WTC11 (cell line): ENCODE results near the gene FBXO45. TPM values are rescaled to one million over a fixed set of nuclear protein-coding genes. Genes with fewer than 3 reads are reported as not detected.
A peak's percentile ranks its signal among the peaks of the same experiment; 100 is the strongest.
"Not testable (repeated sequence)": the region's sequence is repeated elsewhere in the genome, so short reads cannot be mapped to it uniquely, and the experiment has no call there.

ENCODE experiments used
- ATAC-seq: fragments of 200-7000 bp; cut with Tn5 transposase; 2 replicates; pipeline ENCODE4 v1.10.0; 2021; ENCODE audit warnings: mild to moderate bottlenecking, moderate library complexity
- CTCF ChIA-PET: fragments of 300-600 bp; sonication (Branson Sonifier 250); formaldehyde crosslinking; loops from one replicate; lab custom pipeline; 2021; ENCODE audit warnings: antibody characterized with exemption; lab: Charles Lee
- POLR2A ChIA-PET: fragments of 350-600 bp; sonication (Branson Sonifier 250); formaldehyde crosslinking; loops from one replicate; lab custom pipeline; 2021; ENCODE audit warnings: antibody characterized with exemption; lab: Charles Lee
- DNase-seq: peaks from one replicate; pipeline ENCODE4 v3.0.0; 2021; ENCODE audit warnings: low spot score
- H3K27ac Mint-ChIP-seq: 2 replicates; pipeline ENCODE4 v1.8.0; 2021; ENCODE audit warnings: mixed read lengths
- H3K27me3 Mint-ChIP-seq: 2 replicates; pipeline ENCODE4 v1.8.0; 2021; ENCODE audit warnings: low read depth, mild to moderate bottlenecking, moderate library complexity, mixed read lengths
- H3K36me3 Mint-ChIP-seq: 2 replicates; pipeline ENCODE4 v1.8.0; 2021; ENCODE audit warnings: mixed read lengths
- H3K4me1 Mint-ChIP-seq: 2 replicates; pipeline ENCODE4 v1.8.0; 2022; ENCODE audit warnings: mixed read lengths
- H3K4me3 Mint-ChIP-seq: 2 replicates; pipeline ENCODE4 v1.8.0; 2021; ENCODE audit warnings: mild to moderate bottlenecking, moderate library complexity, mixed read lengths
- H3K9me3 Mint-ChIP-seq: 2 replicates; pipeline ENCODE4 v1.8.0; 2021; ENCODE audit warnings: mixed read lengths
- CREM ChIP-seq: sonication (generic); formaldehyde crosslinking; IDR thresholded peaks from 2 replicates; pipeline ENCODE4 v1.8.1; 2022; ENCODE audit warnings: mild to moderate bottlenecking, missing genetic modification reagents, moderate library complexity
- FOXP1 ChIP-seq: sonication (generic); formaldehyde crosslinking; IDR thresholded peaks from 2 replicates; pipeline ENCODE4 v1.8.0; 2022; ENCODE audit warnings: missing genetic modification reagents, mild to moderate bottlenecking, moderate library complexity, borderline replicate concordance
- GABPB1 ChIP-seq: sonication (generic); formaldehyde crosslinking; IDR thresholded peaks from 2 replicates; pipeline ENCODE4 v1.8.1; 2023; ENCODE audit warnings: mild to moderate bottlenecking, missing genetic modification reagents
- GTF2I ChIP-seq: fragments of 250-450 bp; sonication (Bioruptor Pico); conservative IDR thresholded peaks from 2 replicates; pipeline ENCODE4 v1.4.0; 2021; ENCODE audit warnings: mild to moderate bottlenecking
- JUN ChIP-seq: sonication (generic); formaldehyde crosslinking; IDR thresholded peaks from 2 replicates; pipeline ENCODE4 v1.8.0; 2023; ENCODE audit warnings: mild to moderate bottlenecking, missing genetic modification reagents
- NFYB ChIP-seq: sonication (generic); formaldehyde crosslinking; conservative IDR thresholded peaks from 2 replicates; pipeline ENCODE4 v1.8.0; 2022; ENCODE audit warnings: low read depth, missing genetic modification reagents
- NR1H2 ChIP-seq: sonication (generic); formaldehyde crosslinking; IDR thresholded peaks from 2 replicates; pipeline ENCODE4 v1.9.0; 2021; ENCODE audit warnings: mild to moderate bottlenecking, moderate library complexity, missing genetic modification reagents
- RORB ChIP-seq: fragments of 250-450 bp; sonication (Bioruptor Pico); IDR thresholded peaks from 2 replicates; pipeline ENCODE4 v1.9.0; 2021; ENCODE audit warnings: mild to moderate bottlenecking
- TCF7 ChIP-seq: sonication (generic); formaldehyde crosslinking; IDR thresholded peaks from 2 replicates; pipeline ENCODE4 v1.8.0; 2022; ENCODE audit warnings: mild to moderate bottlenecking, low read depth, missing genetic modification reagents, moderate library complexity
- TP53 ChIP-seq: sonication (generic); formaldehyde crosslinking; IDR thresholded peaks from 2 replicates; pipeline ENCODE4 v1.8.1; 2023; ENCODE audit warnings: mild to moderate bottlenecking, missing genetic modification reagents
- ZBTB21 ChIP-seq: sonication (generic); formaldehyde crosslinking; IDR thresholded peaks from 2 replicates; pipeline ENCODE4 v1.8.1; 2023; ENCODE audit warnings: mild to moderate bottlenecking, missing genetic modification reagents, borderline replicate concordance
- ZNF263 ChIP-seq: sonication (generic); formaldehyde crosslinking; IDR thresholded peaks from 2 replicates; pipeline ENCODE4 v1.8.1; 2022; ENCODE audit warnings: low read depth, mild to moderate bottlenecking, moderate library complexity, missing genetic modification reagents
- ZNF416 ChIP-seq: fragments of 250-450 bp; sonication (Bioruptor Pico); IDR thresholded peaks from 2 replicates; pipeline ENCODE4 v1.9.0; 2021; ENCODE audit warnings: mild to moderate bottlenecking, inconsistent platforms
- total RNA-seq: library from RNA; stranded (reverse); gene quantifications from 3 replicates; pipeline ENCODE4 v1.2.3, GENCODE V29; 2021
- TF ChIP-seq, protein P1 (sequence below): sonication (generic); formaldehyde crosslinking; IDR thresholded peaks from 2 replicates; pipeline ENCODE4 v1.8.0; 2023; ENCODE audit warnings: missing genetic modification reagents
- TF ChIP-seq, protein P2 (sequence below): fragments of 250-450 bp; sonication (Bioruptor Pico); IDR thresholded peaks from 2 replicates; pipeline ENCODE4 v1.9.0; 2021; ENCODE audit warnings: moderate library complexity, mild to moderate bottlenecking, inconsistent platforms, borderline replicate concordance
- TF ChIP-seq, protein P3 (sequence below): sonication (generic); formaldehyde crosslinking; IDR thresholded peaks from 2 replicates; pipeline ENCODE4 v1.8.1; 2022; ENCODE audit warnings: missing genetic modification reagents, borderline replicate concordance
- TF ChIP-seq, protein P4 (sequence below): fragments of 250-450 bp; sonication (Bioruptor Pico); conservative IDR thresholded peaks from 2 replicates; pipeline ENCODE4 v1.9.0; 2021; ENCODE audit warnings: mild to moderate bottlenecking

FBXO45 gene
- total RNA-seq, 1 experiment from 2014 or later = 15.4 TPM

DNA sequence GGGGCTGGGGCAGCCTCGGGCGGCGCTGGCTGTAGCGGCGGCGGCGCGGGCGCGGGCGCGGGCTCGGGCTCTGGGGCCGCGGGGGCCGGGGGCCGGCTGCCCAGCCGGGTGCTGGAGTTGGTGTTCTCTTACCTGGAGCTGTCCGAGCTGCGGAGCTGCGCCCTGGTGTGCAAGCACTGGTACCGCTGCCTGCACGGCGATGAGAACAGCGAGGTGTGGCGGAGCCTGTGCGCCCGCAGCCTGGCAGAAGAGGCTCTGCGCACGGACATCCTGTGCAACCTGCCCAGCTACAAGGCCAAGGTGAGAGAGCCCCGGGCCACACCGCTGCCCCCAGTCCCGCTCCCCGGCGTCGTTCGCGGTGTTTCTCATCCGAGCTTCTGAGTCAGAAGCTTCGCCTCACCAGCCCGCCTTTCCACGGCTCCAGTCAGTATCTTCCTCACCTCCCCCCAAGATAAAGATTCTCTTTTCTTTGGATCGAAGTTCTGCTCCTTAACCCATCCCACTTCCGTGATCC is 600 bp downstream of the FBXO45 start:
- ChIA-PET CTCF (interaction anchor here (0.6 to 2.4 kb wide), 6 partner anchors 40 to 373 kb away, joined by 3 to 15 read pairs (median 4); partner anchors contain the start of genes NCBP2 and SENP5), POLR2A (interaction anchor here (0.6 to 1.9 kb wide), 5 partner anchors 40 to 299 kb away, joined by 3 to 8 read pairs (median 6); partner anchors contain the start of genes CEP19, PAK2, PIGX and SENP5)
- Mint-ChIP-seq H3K27ac (peak overlapping the region; percentile 97), H3K27me3 (no peaks in the 10 kb centered on the region), H3K4me1 (peaks cover 15% of the 10 kb centered on the region), H3K9me3 (no peaks in the 10 kb centered on the region), H3K4me3 (peak overlapping the region; percentile 97), H3K36me3 (no peaks in the 10 kb centered on the region)
- ATAC-seq (peak; percentile 53), DNase-seq (peak; percentile 62)
- TF ChIP-seq, protein P1, sequence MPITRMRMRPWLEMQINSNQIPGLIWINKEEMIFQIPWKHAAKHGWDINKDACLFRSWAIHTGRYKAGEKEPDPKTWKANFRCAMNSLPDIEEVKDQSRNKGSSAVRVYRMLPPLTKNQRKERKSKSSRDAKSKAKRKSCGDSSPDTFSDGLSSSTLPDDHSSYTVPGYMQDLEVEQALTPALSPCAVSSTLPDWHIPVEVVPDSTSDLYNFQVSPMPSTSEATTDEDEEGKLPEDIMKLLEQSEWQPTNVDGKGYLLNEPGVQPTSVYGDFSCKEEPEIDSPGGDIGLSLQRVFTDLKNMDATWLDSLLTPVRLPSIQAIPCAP (CRISPR knock-in tag) = no peak
- TF ChIP-seq FOXP1 (CRISPR knock-in tag) (peak; percentile 1; the same call in 1 of the 2 replicates), ZNF416 (CRISPR knock-in tag) (no peak), JUN (0 out of 2 replicates have a peak, but pooled peaks have one; percentile 3)

DNA sequence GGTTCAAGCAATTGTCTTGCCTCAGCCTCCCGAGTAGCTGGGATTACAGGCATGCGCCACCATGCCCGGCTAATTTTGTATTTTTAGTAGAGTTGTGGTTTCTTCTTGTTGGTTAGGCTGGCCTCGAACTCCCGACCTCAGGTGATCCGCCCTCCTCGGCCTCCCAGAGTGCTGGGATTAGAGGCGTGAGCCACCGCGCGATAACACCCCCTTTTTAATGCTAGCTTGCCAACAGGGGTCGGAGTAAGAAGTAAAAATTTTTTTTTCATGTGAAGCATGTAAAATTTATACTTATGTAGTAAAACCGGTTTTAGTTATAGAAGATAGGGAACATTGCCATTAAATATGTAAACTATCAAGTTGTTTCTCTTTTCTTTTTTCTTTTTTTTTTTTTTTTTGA is 1.9 kb downstream of the FBXO45 start:
- CTCF ChIA-PET = interaction anchor here (2.1 kb wide), 1 partner anchor 42 kb away, joined by 6 read pairs; no protein-coding TSS in a partner anchor
- not testable (repeated sequence) for H3K9me3 Mint-ChIP-seq, H3K27me3 Mint-ChIP-seq, H3K27ac Mint-ChIP-seq, ATAC-seq, H3K36me3 Mint-ChIP-seq, DNase-seq
- POLR2A ChIA-PET = interaction anchor here (0.6 kb wide), 1 partner anchor 706 kb away, joined by 5 read pairs; no protein-coding TSS in a partner anchor
- H3K4me3 Mint-ChIP-seq = peak overlapping the region; percentile 97
- peaks cover 15% of the 10 kb centered on the region for H3K4me1 Mint-ChIP-seq

DNA sequence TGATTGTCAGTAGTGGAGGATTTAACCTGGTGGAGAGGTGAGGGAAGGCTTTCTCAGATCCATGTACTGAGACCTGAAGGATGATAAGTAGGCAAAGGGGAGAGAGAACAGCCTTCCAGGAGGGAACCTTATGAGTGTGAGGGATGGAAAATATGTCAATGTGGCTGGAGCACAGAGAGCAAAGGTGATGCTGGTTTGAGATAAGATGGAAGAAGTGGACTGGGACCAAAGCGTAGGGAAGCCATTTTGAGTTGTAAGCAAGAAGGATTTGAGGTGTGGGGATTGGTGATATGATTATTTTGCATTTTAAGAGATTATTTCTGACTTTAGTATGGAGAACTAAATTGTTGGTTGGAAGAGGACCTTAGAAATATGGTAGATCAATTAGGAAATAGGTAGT is 3.9 kb downstream of the FBXO45 start:
- Mint-ChIP-seq H3K4me3 (no peak overlapping the region), H3K27ac (no peak overlapping the region), H3K9me3 (no peaks in the 10 kb centered on the region), H3K27me3 (no peaks in the 10 kb centered on the region), H3K4me1 (peaks cover 13% of the 10 kb centered on the region), H3K36me3 (no peaks in the 10 kb centered on the region)
- TF ChIP-seq NR1H2 (CRISPR knock-in tag) (no peak), NFYB (no peak), TP53 (CRISPR knock-in tag) (no peak), TCF7 (CRISPR knock-in tag) (no peak), ZNF263 (CRISPR knock-in tag) (no peak), GABPB1 (CRISPR knock-in tag) (no peak), RORB (CRISPR knock-in tag) (no peak), ZNF416 (CRISPR knock-in tag) (no peak), ZBTB21 (CRISPR knock-in tag) (no peak), CREM (CRISPR knock-in tag) (no peak), JUN (no peak), GTF2I (no peak)
- TF ChIP-seq, protein P2, sequence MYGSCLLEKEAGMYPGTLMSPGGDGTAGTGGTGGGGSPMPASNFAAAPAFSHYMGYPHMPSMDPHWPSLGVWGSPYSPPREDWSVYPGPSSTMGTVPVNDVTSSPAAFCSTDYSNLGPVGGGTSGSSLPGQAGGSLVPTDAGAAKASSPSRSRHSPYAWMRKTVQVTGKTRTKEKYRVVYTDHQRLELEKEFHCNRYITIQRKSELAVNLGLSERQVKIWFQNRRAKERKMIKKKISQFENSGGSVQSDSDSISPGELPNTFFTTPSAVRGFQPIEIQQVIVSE = no peak
- TF ChIP-seq, protein P3, sequence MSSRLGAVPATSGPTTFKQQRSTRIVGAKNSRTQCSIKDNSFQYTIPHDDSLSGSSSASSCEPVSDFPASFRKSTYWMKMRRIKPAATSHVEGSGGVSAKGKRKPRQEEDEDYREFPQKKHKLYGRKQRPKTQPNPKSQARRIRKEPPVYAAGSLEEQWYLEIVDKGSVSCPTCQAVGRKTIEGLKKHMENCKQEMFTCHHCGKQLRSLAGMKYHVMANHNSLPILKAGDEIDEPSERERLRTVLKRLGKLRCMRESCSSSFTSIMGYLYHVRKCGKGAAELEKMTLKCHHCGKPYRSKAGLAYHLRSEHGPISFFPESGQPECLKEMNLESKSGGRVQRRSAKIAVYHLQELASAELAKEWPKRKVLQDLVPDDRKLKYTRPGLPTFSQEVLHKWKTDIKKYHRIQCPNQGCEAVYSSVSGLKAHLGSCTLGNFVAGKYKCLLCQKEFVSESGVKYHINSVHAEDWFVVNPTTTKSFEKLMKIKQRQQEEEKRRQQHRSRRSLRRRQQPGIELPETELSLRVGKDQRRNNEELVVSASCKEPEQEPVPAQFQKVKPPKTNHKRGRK (CRISPR knock-in tag) = no peak
- TF ChIP-seq, protein P4, sequence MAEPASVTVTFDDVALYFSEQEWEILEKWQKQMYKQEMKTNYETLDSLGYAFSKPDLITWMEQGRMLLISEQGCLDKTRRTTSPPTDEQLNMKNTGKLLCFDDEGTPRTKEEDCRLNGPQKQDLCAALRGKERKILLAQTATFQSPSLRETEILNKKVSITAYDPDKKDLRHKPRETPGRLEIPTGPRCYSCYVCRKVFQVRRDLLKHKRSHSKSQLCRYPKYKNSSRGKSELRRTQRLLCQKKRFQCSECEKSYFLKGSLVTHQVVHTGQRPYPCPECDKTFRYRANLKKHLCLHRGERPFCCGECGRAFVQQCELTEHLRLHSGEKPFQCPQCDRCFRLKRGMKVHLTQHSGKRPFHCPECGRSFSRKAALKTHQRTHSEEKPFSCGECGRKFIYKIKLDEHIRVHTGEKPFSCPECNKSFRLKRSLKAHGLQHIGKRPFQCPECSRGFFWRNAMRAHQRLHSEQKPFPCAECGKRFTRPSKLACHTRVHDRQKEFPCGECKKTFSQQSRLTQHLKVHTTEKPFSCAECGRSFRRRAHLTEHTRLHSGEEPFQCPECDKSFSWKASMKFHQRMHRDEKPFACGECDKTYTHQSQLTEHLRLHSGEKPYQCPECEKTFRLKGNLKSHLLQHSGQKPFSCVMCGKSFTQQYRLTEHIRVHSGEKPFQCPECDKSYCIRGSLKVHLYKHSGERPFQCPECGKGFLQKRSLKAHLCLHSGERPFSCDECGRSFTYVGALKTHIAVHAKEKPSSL (CRISPR knock-in tag) = no peak
- ATAC-seq = no peak
- no peak for DNase-seq
- ChIA-PET POLR2A (no interaction called here), CTCF (interaction anchor here (2.1 kb wide), 1 partner anchor 44 kb away, joined by 6 read pairs; no protein-coding TSS in a partner anchor)
